ENCODE results near the gene TIMM23.

TIMM23 gene

GRCh38 chr10:46050941-46051623, 78.8 kb downstream of the TIMM23 start:
- CTCF ChIA-PET = no interaction called here

DNA sequence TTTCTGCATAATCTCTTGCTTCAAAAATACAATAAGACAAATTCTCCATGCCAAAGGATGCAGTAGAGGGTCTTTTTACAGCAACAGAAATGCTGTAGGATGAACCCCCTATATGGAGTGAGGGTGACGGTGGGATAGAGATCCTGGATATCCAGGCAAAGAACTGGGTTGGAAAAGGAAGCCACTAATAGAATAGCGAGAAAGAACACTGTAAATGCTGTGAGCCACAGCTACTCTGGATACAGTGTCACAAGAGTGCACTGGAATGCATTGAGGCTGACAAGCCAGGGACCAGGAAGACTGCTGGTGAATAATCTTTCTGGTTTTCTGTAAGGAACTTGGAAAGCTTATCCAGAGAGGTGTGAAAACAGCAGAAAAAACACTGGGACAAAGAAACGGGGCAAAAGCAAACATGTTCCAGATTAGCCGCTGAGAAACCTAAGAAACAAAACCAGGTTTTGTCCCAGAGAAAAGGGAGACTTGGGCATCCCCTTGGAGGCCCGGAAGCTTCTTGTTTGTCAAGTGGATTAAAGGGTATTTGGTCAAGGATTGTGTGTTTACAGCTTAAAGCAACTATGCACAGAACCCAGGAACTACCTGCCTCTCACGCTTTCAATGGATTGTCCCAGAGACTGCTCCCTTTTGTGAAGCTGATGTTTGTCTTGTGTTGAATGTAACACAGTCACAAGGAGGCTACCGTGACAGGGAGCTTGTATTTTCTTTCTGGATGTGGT, 79.9 kb downstream of the TIMM23 start:
- POLR2A ChIA-PET = no interaction called here
- CTCF ChIA-PET = interaction anchor here (1.9 kb wide), 1 partner anchor 29 kb away, joined by 4 read pairs; no protein-coding TSS in a partner anchor
- DNase-seq (ENCODE audit: extremely low spot score) = no peak
- TF ChIP-seq, protein P1, sequence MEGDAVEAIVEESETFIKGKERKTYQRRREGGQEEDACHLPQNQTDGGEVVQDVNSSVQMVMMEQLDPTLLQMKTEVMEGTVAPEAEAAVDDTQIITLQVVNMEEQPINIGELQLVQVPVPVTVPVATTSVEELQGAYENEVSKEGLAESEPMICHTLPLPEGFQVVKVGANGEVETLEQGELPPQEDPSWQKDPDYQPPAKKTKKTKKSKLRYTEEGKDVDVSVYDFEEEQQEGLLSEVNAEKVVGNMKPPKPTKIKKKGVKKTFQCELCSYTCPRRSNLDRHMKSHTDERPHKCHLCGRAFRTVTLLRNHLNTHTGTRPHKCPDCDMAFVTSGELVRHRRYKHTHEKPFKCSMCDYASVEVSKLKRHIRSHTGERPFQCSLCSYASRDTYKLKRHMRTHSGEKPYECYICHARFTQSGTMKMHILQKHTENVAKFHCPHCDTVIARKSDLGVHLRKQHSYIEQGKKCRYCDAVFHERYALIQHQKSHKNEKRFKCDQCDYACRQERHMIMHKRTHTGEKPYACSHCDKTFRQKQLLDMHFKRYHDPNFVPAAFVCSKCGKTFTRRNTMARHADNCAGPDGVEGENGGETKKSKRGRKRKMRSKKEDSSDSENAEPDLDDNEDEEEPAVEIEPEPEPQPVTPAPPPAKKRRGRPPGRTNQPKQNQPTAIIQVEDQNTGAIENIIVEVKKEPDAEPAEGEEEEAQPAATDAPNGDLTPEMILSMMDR (IDR thresholded peaks at IDR 0.05; ENCODE audit: control extremely low read depth, extremely low read depth, low read depth, missing control alignments) = no peak

More at GRCh38 chr10:46050941-46051623, 78.8 kb downstream of the TIMM23 start:
- TF ChIP-seq, protein P1 (IDR thresholded peaks at IDR 0.05; ENCODE audit: control extremely low read depth, extremely low read depth, low read depth, missing control alignments) = no peak
- POLR2A ChIA-PET = no interaction called here
- DNase-seq (ENCODE audit: extremely low spot score) = no peak

DNA sequence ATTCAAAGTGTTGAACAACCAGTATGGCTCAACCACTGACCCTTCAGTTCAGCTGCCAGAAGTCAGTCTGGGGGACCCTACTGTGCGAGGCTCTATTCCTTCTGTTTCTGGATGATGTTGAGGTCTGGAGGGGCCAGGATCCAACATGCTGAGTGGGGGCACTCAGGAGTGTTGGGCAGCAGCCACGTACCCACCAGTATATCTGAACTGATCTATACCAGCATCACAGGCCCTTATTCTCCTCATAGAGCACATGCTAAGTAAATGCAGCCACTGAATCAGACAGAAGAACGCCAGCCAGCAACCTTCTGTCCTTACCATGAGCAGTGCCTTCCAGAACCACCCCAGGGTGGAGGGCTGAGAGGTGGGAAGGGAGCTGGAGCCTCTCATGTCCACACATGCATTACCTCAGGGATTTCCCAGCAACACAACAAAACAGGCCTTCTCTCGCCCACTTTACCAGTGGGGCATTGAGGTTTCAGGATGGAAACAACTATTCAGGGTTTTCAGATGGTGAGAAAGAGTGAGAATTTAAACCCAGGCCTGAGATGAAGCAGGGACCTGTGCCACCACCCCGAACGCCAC, 80.6 kb downstream of the TIMM23 start:
- TF ChIP-seq, protein P1 (IDR thresholded peaks at IDR 0.05; ENCODE audit: control extremely low read depth, extremely low read depth, low read depth, missing control alignments) = no peak
- ChIA-PET POLR2A (no interaction called here), CTCF (interaction anchor here (1.9 kb wide), 1 partner anchor 30 kb away, joined by 4 read pairs; no protein-coding TSS in a partner anchor)
- DNase-seq (ENCODE audit: extremely low spot score) = no peak

All from GM10248 (cell line).